Nasal cavity respiratory epithelium epithelial cell of viscerocranial mucosa (primary cell): ENCODE results near the gene AP5B1. TPM values are rescaled to one million over a fixed set of nuclear protein-coding genes. Genes with fewer than 3 reads are reported as not detected.

Experiments used
- total RNA-seq: library from RNA; depleted of rRNA; stranded (reverse); fragments of >200 nt; gene quantifications from 2 replicates; pipeline ENCODE4 v1.2.3, GENCODE V29; 2014

Gene AP5B1, protein sequence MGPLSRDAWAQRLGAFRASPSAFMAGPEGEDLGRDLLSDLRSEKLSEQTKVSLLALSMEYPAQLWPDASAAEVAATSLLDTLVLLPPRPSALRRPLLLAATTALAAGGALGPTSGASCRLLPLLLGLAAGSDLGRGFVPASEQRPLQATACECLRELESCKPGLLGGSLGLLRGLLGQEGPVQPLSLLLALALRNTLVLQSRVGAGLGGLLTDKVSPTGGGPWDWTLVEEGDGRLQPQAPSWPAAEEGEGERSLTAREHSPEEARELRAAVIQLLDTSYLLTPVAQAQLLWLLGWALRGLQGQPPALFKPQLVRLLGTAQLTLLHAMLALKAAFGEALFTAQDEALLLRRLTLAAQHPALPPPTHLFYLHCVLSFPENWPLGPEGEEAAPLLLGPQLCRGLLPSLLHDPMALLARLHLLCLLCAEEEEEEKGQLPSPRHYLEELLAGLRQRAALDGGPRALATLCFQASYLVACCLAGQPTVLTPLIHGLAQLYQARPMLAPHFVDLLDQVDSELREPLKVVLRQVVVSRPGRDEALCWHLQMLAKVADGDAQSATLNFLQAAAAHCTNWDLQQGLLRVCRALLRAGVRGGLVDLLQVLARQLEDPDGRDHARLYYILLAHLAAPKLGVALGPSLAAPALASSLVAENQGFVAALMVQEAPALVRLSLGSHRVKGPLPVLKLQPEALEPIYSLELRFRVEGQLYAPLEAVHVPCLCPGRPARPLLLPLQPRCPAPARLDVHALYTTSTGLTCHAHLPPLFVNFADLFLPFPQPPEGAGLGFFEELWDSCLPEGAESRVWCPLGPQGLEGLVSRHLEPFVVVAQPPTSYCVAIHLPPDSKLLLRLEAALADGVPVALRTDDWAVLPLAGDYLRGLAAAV
- 10.6 and 20.7 TPM in 2 replicates for total RNA-seq

DNA sequence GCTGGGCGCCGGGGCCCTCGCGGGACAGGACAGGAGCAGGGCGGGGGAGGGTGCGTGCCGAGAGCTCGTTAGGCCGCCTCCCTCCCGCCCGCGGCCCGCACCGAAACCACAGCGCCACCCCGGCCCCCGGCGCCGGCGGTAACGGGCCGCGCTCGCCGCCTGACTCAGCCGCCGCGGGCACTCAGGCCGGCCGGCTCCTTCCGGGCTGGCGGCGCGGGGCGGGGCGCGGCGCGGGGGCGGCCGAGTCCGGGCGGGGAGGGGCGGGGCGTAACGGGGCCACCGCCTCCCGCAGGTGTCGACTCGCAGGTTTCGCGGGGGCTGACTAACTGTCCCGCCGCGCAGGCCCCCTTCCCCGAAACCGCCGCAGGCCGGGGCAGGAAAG, at the start of gene AP5B1:
TSS of gene AP5B1 (minus strand) at position 207 of the 382 bp plus-strand sequence. CDS start 385 bp downstream, outside the sequence.

DNA sequence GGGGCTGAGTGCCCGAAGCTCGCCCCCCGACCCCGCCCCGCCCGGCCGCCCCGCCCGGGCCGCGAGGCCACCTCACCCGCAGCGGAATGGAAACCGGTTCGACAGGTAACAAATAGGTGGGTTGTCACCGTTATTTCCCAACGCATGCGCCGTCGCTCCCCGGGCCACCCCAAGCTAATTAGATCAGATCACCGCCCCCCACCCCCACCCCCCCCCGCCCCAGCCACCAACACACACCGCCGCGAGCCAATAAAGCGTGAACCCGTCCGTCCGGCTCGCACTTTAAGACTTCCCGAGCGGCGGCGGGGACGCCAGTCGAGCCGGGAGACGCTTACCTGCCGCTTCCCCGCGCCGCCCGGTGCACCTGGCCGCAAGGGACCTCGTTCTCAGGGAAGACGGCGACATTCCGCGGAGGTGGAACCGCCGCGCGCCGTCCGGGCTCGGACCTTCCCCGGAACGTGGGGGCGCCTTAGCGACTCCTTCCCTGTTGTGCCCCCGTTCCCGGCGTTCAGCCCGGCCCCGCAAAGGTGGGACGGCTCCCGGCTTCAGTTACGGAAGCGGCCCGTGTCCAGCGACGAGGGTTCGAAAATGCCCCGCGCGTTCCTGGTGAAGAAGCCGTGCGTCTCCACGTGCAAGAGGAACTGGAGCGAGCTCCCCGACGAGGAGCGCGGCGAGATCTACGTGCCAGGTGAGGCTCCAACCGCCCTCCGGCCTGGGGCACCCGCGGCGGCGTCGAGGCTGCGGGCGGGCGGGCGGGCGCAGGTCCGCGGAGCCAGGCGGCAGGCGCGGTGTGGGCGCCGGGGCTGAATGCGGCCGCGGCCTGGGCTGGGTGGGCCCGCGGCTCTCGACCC, 6.2 kb upstream of the AP5B1 start, which contains the start of gene OVOL1:
TSS of gene OVOL1 (plus strand) at position 278 of the 851 bp plus-strand sequence. CDS start at position 589, 311 bp downstream.

Other genes with a start within 250 kb of the AP5B1 start
- 20.8 and 61.8 TPM in 2 replicates for gene LTBP3, start 222.6 kb downstream of the AP5B1 start, total RNA-seq
- gene ZNRD2, start 210.5 kb downstream of the AP5B1 start, total RNA-seq: 44.4 and 59.1 TPM in 2 replicates
- 8.9 and 19.5 TPM in 2 replicates for gene FAM89B, start 208.4 kb downstream of the AP5B1 start, total RNA-seq
- 31.4 and 54.0 TPM in 2 replicates for gene EHBP1L1, start 204.9 kb downstream of the AP5B1 start, total RNA-seq
- 0.57 and 0.68 TPM in 2 replicates for gene KCNK7, start 185.2 kb downstream of the AP5B1 start, total RNA-seq
- gene MAP3K11, start 166.8 kb downstream of the AP5B1 start, total RNA-seq: 21.2 and 40.2 TPM in 2 replicates
- 10.3 and 38.1 TPM in 2 replicates for gene PCNX3, start 165.2 kb downstream of the AP5B1 start, total RNA-seq
- gene SIPA1, start 142.9 kb downstream of the AP5B1 start, total RNA-seq: 15.8 and 19.1 TPM in 2 replicates
- gene RELA, start 118.1 kb downstream of the AP5B1 start, total RNA-seq: 15.0 and 24.8 TPM in 2 replicates
- gene KAT5, start 68.7 kb downstream of the AP5B1 start, total RNA-seq: 28.7 and 30.3 TPM in 2 replicates
- 9.0 and 11.6 TPM in 2 replicates for gene RNASEH2C, start 60.2 kb downstream of the AP5B1 start, total RNA-seq
- gene OVOL1, start 6.1 kb upstream of the AP5B1 start, total RNA-seq: 19.0 and 22.2 TPM in 2 replicates
- gene SNX32, start 53.0 kb upstream of the AP5B1 start, total RNA-seq: 0.68 and 1.2 TPM in 2 replicates
- gene CFL1, start 77.2 kb upstream of the AP5B1 start, total RNA-seq: 659 and 765 TPM in 2 replicates
- gene MUS81, start 79.5 kb upstream of the AP5B1 start, total RNA-seq: 50.8 and 70.1 TPM in 2 replicates
- 2.4 and 10.7 TPM in 2 replicates for gene EFEMP2, start 91.8 kb upstream of the AP5B1 start, total RNA-seq
- gene CTSW, start 98.9 kb upstream of the AP5B1 start, total RNA-seq: not detected in 2 replicates
- 92.5 and 141 TPM in 2 replicates for gene FIBP, start 107.5 kb upstream of the AP5B1 start, total RNA-seq
- 10.9 and 32.5 TPM in 2 replicates for gene CCDC85B, start 109.7 kb upstream of the AP5B1 start, total RNA-seq
- gene FOSL1, start 119.4 kb upstream of the AP5B1 start, total RNA-seq: 20.3 and 27.7 TPM in 2 replicates
- gene C11orf68, start 138.1 kb upstream of the AP5B1 start, total RNA-seq: 12.0 and 12.5 TPM in 2 replicates
- gene DRAP1, start 138.4 kb upstream of the AP5B1 start, total RNA-seq: 94.0 and 217 TPM in 2 replicates
- gene TSGA10IP, start 164.5 kb upstream of the AP5B1 start, total RNA-seq: not detected in 2 replicates
- gene SART1, start 180.8 kb upstream of the AP5B1 start, total RNA-seq: 36.2 and 41.8 TPM in 2 replicates
- 48.1 and 50.2 TPM in 2 replicates for gene EIF1AD, start 221.2 kb upstream of the AP5B1 start, total RNA-seq
- 13.2 and 17.8 TPM in 2 replicates for gene BANF1, start 221.5 kb upstream of the AP5B1 start, total RNA-seq
- gene CST6, start 231.0 kb upstream of the AP5B1 start, total RNA-seq: 1.7 and 2.6 TPM in 2 replicates
- not detected in 2 replicates for gene CATSPER1, start 245.5 kb upstream of the AP5B1 start, total RNA-seq